ENCODE data around the gene ZBTB25.

The ZBTB25 gene

GRCh38 chr14:64495252-64495651 lies 8.4 kb downstream of the ZBTB25 start:
- Histone ChIP-seq H3K9ac (ENCODE audit: low read length) (no peak overlapping the region), H3K36me3 (replicated peaks; ENCODE audit: low read depth, low read length) (peaks cover 51% of the 10 kb centered on the region), H3K4me2 (ENCODE audit: low read length) (no peak overlapping the region), H4K20me1 (ENCODE audit: insufficient read depth, low read length) (peaks cover 19% of the 10 kb centered on the region), H3K27ac (ENCODE audit: low read length) (no peak overlapping the region), H3K4me3 (ENCODE audit: low read length) (no peak overlapping the region), H3K4me1 (ENCODE audit: low read length) (peaks cover 7% of the 10 kb centered on the region), H3K79me2 (ENCODE audit: low read length) (peaks cover 87% of the 10 kb centered on the region), H3K9me3 (ENCODE audit: insufficient read depth, low read length) (no peaks in the 10 kb centered on the region), H3K27me3 (ENCODE audit: low read depth, low read length) (no peaks in the 10 kb centered on the region), H2AFZ (ENCODE audit: low read depth, low read length) (no peak overlapping the region)
- TF ChIP-seq EZH2phosphoT487 (IDR thresholded peaks at IDR 0.05; ENCODE audit: low read depth) (no peak), CTCF (IDR thresholded peaks at IDR 0.05; ENCODE audit: low read depth, low read length) (no peak)

- TF ChIP-seq EZH2phosphoT487 (IDR thresholded peaks at IDR 0.05; ENCODE audit: low read depth), result no peak
- TF ChIP-seq CTCF (IDR thresholded peaks at IDR 0.05; ENCODE audit: low read depth, low read length), result no peak
- Histone ChIP-seq H3K79me2 (ENCODE audit: low read length) (peaks cover 70% of the 10 kb centered on the region), H3K27ac (ENCODE audit: low read length) (no peak overlapping the region), H3K4me1 (ENCODE audit: low read length) (no peaks in the 10 kb centered on the region), H2AFZ (ENCODE audit: low read depth, low read length) (no peak overlapping the region), H4K20me1 (ENCODE audit: insufficient read depth, low read length) (peaks cover 13% of the 10 kb centered on the region), H3K36me3 (replicated peaks; ENCODE audit: low read depth, low read length) (peaks cover 46% of the 10 kb centered on the region), H3K4me3 (ENCODE audit: low read length) (no peak overlapping the region), H3K4me2 (ENCODE audit: low read length) (no peak overlapping the region), H3K9ac (ENCODE audit: low read length) (no peak overlapping the region), H3K9me3 (ENCODE audit: insufficient read depth, low read length) (no peaks in the 10 kb centered on the region), H3K27me3 (ENCODE audit: low read depth, low read length) (no peaks in the 10 kb centered on the region)
These were observed 10.2 kb downstream of the ZBTB25 start for GRCh38 chr14:64493455-64493854.

GRCh38 chr14:64491637-64492036 lies 12.0 kb downstream of the ZBTB25 start:
- H3K79me2 ChIP-seq (ENCODE audit: low read length), result peaks cover 59% of the 10 kb centered on the region
- no peaks in the 10 kb centered on the region for H3K9me3 ChIP-seq (ENCODE audit: insufficient read depth, low read length)
- H3K27me3 ChIP-seq (ENCODE audit: low read depth, low read length), result no peaks in the 10 kb centered on the region
- H3K9ac ChIP-seq (ENCODE audit: low read length), result no peak overlapping the region
- TF ChIP-seq EZH2phosphoT487 (IDR thresholded peaks at IDR 0.05; ENCODE audit: low read depth) (no peak), CTCF (IDR thresholded peaks at IDR 0.05; ENCODE audit: low read depth, low read length) (no peak)
- no peak overlapping the region for H3K4me3 ChIP-seq (ENCODE audit: low read length)
- H3K4me2 ChIP-seq (ENCODE audit: low read length), result no peak overlapping the region
- no peak overlapping the region for H2AFZ ChIP-seq (ENCODE audit: low read depth, low read length)
- H3K27ac ChIP-seq (ENCODE audit: low read length), result no peak overlapping the region
- H3K4me1 ChIP-seq (ENCODE audit: low read length), result no peaks in the 10 kb centered on the region
- peaks cover 54% of the 10 kb centered on the region for H3K36me3 ChIP-seq (replicated peaks; ENCODE audit: low read depth, low read length)
- peaks cover 11% of the 10 kb centered on the region for H4K20me1 ChIP-seq (ENCODE audit: insufficient read depth, low read length)

GRCh38 chr14:64488590-64489099 lies 15.0 kb downstream of the ZBTB25 start:
- H3K36me3 ChIP-seq (replicated peaks; ENCODE audit: low read depth, low read length), result peaks cover 52% of the 10 kb centered on the region
- H3K27ac ChIP-seq (ENCODE audit: low read length), result no peak overlapping the region
- H3K27me3 ChIP-seq (ENCODE audit: low read depth, low read length), result no peaks in the 10 kb centered on the region
- no peaks in the 10 kb centered on the region for H3K9me3 ChIP-seq (ENCODE audit: insufficient read depth, low read length)
- peaks cover 36% of the 10 kb centered on the region for H3K79me2 ChIP-seq (ENCODE audit: low read length)
- peaks cover 10% of the 10 kb centered on the region for H4K20me1 ChIP-seq (ENCODE audit: insufficient read depth, low read length)
- no peaks in the 10 kb centered on the region for H3K4me1 ChIP-seq (ENCODE audit: low read length)
- H3K9ac ChIP-seq (ENCODE audit: low read length), result no peak overlapping the region
- no peak overlapping the region for H3K4me3 ChIP-seq (ENCODE audit: low read length)
- H2AFZ ChIP-seq (ENCODE audit: low read depth, low read length), result no peak overlapping the region
- TF ChIP-seq CTCF (IDR thresholded peaks at IDR 0.05; ENCODE audit: low read depth, low read length), result no peak
- H3K4me2 ChIP-seq (ENCODE audit: low read length), result no peak overlapping the region

Data from OCI-LY3 (cell line).